Stimulated activated CD4-positive, alpha-beta T cell treated with anti-CD3 and anti-CD28 coated beads, TNF-alpha, amount 100 ng/mL, for 4 hours (primary cell): ENCODE results near the gene KITLG.
"Not testable (repeated sequence)": the region's sequence is repeated elsewhere in the genome, so short reads cannot be mapped to it uniquely, and the experiment has no call there.

Source experiments
- DNase-seq, 3 experiments: peaks; one replicate each; pipeline ENCODE4 v3.0.0-alpha.2; 2020; ENCODE audit warnings: low read depth in 3 of 3

The KITLG gene

GRCh38 chr12:88495031-88495430 is 85.2 kb downstream of the KITLG start:
- no peak for DNase-seq

- DNase-seq = no peak
Measured at GRCh38 chr12:88494520-88494919, 85.8 kb downstream of the KITLG start.

- DNase-seq = no peak
Measured at GRCh38 chr12:88493636-88494035, 86.6 kb downstream of the KITLG start.

GRCh38 chr12:88490425-88490824 is 89.8 kb downstream of the KITLG start:
- no peak for DNase-seq

GRCh38 chr12:88472775-88473174 is 107.5 kb downstream of the KITLG start:
- no peak for DNase-seq

GRCh38 chr12:88472248-88472647 is 108.0 kb downstream of the KITLG start:
- no peak for DNase-seq

GRCh38 chr12:88471331-88472045 is 108.8 kb downstream of the KITLG start:
- DNase-seq = no peak

GRCh38 chr12:88469154-88469553 is 111.1 kb downstream of the KITLG start:
- DNase-seq = no peak

GRCh38 chr12:88468581-88468980 is 111.7 kb downstream of the KITLG start:
- DNase-seq = no peak

GRCh38 chr12:88466708-88467107 is 113.6 kb downstream of the KITLG start:
- DNase-seq = not testable (repeated sequence)

GRCh38 chr12:88458327-88458726 is 121.9 kb downstream of the KITLG start:
- no peak for DNase-seq

GRCh38 chr12:88453323-88453722 is 126.9 kb downstream of the KITLG start:
- DNase-seq = no peak

GRCh38 chr12:88451205-88451604 is 129.1 kb downstream of the KITLG start:
- no peak for DNase-seq

GRCh38 chr12:88450136-88450535 is 130.1 kb downstream of the KITLG start:
- DNase-seq = no peak

GRCh38 chr12:88448337-88448915 is 131.8 kb downstream of the KITLG start:
- no peak for DNase-seq

GRCh38 chr12:88445705-88446394 is 134.4 kb downstream of the KITLG start:
- DNase-seq = no peak

GRCh38 chr12:88444481-88444880 is 135.8 kb downstream of the KITLG start:
- no peak for DNase-seq
